Fibroblast of pulmonary artery (primary cell): ENCODE measurements around the gene CCDC171.

ENCODE experiments used
- DNase-seq: peaks from one replicate; pipeline ENCODE4 v3.0.0-alpha.2; 2010; ENCODE audit warnings: low read depth
- H3K4me3 ChIP-seq: replicated peaks from 2 replicates; pipeline ENCODE4 v1.5.1; 2011; ENCODE audit warnings: low read depth, mild to moderate bottlenecking, control low read depth, low read length, moderate library complexity
- CTCF ChIP-seq: IDR thresholded peaks from 2 replicates; pipeline ENCODE4 v1.5.1; 2011; ENCODE audit warnings: mild to moderate bottlenecking, control low read depth, low read length, inconsistent platforms; ENCODE audit errors: missing control alignments

The CCDC171 gene

GRCh38 chr9:15606643-15607472 lies 54.0 kb downstream of the CCDC171 start:
- TF ChIP-seq CTCF, result peak; percentile 55
- DNase-seq, result peak; percentile 61
- no peak overlapping the region for H3K4me3 ChIP-seq

- no peak overlapping the region for H3K4me3 ChIP-seq
- no peak for TF ChIP-seq CTCF
- DNase-seq, result no peak
Measured at GRCh38 chr9:15612962-15613361, 60.1 kb downstream of the CCDC171 start.

GRCh38 chr9:15617782-15618181 lies 64.9 kb downstream of the CCDC171 start:
- H3K4me3 ChIP-seq, result no peak overlapping the region
- TF ChIP-seq CTCF, result no peak
- no peak for DNase-seq

GRCh38 chr9:15618540-15619331 lies 65.9 kb downstream of the CCDC171 start:
- TF ChIP-seq CTCF, result no peak
- H3K4me3 ChIP-seq, result no peak overlapping the region
- no peak for DNase-seq

- peak; percentile 42 for DNase-seq
- peak; percentile 55 for TF ChIP-seq CTCF
- H3K4me3 ChIP-seq, result no peak overlapping the region
Measured at GRCh38 chr9:15622318-15622971, 69.6 kb downstream of the CCDC171 start.

GRCh38 chr9:15635752-15636151 lies 82.9 kb downstream of the CCDC171 start:
- H3K4me3 ChIP-seq, result no peak overlapping the region
- no peak for DNase-seq
- no peak for TF ChIP-seq CTCF
